ENCODE data around the gene TVP23A. TPM values are rescaled to one million over a fixed set of nuclear protein-coding genes. Genes with fewer than 3 reads are reported as not detected.

The TVP23A gene
- polyA plus RNA-seq (ENCODE audit: insufficient read length in 10 of 10): 1 to 10 TPM; 2.1 to 5.0 (median 3.0) TPM
- long read RNA-seq, donor 1: 0 reads
- long read RNA-seq, donor 2: 0 reads
- long read RNA-seq, donor 3: 0 reads
- long read RNA-seq, donor 4: 0 reads
- long read RNA-seq, donor 5: 0 reads
- long read RNA-seq, donor 6, partial matches to known transcripts: 33 of 43 reads
- long read RNA-seq, donor 6, other reads (novel, unspliced or antisense): 10 of 43 reads
- long read RNA-seq, donor 7: 0 reads
- long read RNA-seq, donor 8, partial matches to known transcripts: 0 of 1 reads
- long read RNA-seq, donor 8, other reads (novel, unspliced or antisense): 0 of 1 reads
- long read RNA-seq, donor 9: 0 reads

DNA sequence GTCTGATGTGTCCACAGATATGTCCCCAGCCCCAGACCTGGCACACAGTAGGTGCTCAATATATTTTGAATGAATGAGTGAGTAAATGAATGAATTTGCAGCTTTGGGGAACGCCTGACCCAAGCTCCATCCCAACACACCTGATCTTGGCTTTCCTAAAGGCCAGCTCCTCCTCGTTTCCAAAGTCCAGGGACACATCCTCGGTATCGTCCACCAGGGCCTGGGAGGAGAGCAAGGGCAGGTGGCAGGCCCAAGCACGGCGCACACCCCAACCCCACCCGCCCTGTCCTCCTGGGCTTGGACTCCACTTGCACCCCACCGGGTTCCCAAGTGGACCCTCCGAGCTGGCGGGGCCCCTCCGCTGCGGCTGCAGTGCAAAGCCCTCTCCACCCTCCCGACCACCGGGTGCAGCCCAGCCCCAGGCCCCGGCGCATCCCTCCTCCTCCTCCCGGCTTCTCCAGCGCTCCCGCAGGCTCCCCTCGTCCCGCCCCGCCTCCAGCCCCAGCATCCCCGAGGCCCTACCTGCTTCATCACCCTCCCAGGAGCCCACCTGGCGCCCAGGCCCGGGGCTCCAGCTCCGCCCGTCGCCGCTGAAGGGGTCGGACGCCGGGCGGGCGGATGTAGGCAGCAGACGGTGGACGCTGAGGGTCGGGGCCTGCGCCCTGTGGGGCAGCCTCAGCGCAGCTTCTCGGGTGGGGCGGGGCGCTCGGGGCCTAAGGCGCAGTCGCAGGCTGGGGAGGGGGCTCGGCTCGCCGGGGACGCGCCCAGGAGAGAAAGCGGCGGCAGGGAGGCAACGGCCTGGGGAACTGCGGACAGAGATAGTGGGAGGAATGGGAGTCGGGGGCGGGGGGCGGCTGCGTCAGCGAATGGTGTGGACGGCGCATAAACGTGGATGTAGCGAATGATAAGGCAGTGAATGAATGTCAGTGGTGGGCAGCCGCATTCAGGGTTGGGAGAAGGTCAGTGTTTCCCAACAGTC lies at the start of gene TVP23A:
TSS of gene TVP23A (minus strand) at position 832 of the 979 bp plus-strand sequence. CDS start at position 531, 301 bp downstream.
- peak in 2 of 3 donors; percentile 36 to 78 for DNase-seq

- DNase-seq: no peak
Observed at GRCh38 chr16:10868104-10868595, 49.6 kb upstream of the TVP23A start.

GRCh38 chr16:10867199-10867598 lies 48.6 kb upstream of the TVP23A start:
- no peak for DNase-seq

DNA sequence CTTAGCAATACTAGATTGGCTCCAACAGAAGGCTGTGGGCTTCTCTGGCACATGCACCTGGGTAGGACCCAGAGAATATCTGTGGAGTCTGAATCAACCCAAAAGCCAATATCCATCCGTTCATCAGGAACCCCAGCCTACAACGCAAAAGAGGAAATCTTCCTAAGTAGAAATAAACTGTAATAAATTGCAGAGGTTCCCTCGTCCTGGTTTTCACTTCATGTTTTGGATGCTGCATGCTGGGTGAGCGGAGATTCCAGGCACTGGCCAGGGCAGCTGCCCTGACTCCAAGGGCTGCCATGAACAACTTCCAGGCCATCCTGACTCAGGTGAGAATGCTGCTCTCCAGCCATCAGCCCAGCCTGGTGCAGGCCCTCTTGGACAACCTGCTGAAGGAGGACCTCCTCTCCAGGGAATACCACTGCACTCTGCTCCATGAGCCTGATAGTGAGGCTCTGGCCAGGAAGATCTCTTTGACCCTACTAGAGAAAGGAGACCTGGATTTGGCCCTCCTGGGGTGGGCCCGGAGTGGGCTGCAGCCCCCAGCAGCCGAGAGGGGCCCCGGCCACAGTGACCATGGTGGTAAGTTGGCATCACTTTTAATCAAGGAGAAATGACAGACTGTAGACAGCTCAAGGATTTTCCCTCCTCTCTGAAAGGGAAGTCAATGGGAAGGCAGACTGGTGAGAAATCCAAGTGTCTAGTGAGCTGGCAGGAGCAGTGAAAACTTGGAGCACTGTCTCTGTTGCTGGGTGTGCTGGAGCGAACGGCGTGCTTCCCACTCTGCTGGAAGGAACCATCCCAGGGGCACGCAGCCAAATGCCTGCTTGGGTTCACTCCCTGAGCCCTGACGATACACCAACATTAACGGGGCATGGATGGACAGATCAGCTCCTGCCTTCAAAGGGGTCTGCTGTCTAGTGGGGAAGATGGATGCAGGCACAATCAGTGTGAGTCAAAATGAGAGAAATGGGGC lies 47.7 kb upstream of the TVP23A start:
- DNase-seq: no peak

DNA sequence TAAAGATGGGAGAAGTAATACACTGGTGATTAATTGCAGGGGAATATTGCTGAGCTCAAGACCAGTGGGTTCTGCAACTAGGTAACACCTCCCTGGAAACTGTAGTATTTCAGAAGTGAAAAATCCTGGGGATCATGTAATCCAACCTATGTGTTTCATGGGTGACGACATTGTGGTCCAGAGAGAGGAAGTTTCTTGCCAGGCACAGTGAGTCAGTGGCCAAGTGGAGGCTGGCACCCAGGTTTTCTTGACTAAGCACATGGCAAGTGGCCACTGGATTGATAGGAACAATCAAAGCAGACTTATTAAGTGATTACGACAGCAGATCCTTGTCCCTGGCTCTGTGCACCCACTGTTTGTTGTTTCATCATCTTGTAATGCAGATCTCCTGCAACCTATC lies 43.8 kb upstream of the TVP23A start:
- no peak for DNase-seq

DNA sequence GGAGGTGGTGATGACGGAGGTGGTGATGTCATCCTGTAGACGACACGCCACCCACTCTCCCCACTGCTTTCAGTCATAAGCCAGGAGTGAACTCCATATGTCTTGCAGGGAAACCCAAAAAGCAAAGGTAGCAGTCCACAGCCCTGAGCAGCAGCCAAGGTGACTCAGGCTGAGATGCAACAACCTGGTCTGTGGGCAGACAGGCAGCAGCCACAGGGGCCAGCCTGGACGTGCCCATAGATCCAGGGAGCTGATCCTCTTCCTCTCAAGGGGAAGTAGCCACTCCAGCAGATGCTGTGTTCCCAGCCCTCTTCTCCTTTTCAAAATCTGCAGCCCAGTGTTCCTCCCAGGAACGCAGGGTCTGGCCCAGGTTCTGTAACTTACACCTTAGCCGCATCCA lies 41.1 kb upstream of the TVP23A start:
- DNase-seq: no peak

DNA sequence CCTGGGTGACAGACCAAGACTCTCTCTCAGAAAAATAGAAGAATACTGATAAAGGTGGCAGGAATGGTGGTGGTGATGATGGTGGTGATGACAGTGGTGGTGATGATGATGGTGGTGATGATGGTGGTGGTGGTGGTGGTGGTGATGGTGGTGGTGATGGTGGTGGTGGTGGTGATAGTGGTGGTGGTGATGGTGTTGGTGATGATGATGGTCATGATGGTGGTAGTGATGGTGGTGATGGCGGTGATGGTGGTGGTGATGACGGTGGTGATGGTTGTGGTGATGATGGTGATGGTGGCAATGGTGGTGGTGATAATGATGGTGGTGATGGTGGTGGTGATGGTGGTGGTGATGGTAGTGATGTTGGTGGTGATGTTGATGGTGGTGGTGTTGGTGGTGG lies 40.4 kb upstream of the TVP23A start:
- no peak for DNase-seq

- DNase-seq: no peak
Observed at GRCh38 chr16:10858203-10858602, 39.6 kb upstream of the TVP23A start.

DNA sequence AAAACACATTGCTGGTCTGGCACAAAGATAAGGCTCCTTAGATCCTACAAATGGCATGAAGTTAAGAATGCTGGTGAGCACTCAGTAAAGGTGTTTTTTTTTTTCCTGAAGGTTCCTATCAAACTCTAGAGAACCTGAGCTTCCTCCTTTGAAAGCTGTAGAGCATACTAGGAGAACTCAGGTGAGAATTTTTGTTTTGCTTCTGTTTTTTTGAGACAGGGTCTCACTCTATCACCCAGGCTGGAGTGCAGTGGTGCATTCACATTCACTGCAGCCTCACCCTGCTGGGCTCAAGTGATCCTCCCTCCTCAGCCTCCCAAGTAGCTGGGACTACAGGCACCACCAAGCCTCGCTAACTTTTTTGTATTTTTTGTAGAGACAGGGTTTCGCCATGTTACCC lies 37.4 kb upstream of the TVP23A start:
- DNase-seq: no peak

- DNase-seq: no peak
Observed at GRCh38 chr16:10852948-10853347, 34.4 kb upstream of the TVP23A start.

DNA sequence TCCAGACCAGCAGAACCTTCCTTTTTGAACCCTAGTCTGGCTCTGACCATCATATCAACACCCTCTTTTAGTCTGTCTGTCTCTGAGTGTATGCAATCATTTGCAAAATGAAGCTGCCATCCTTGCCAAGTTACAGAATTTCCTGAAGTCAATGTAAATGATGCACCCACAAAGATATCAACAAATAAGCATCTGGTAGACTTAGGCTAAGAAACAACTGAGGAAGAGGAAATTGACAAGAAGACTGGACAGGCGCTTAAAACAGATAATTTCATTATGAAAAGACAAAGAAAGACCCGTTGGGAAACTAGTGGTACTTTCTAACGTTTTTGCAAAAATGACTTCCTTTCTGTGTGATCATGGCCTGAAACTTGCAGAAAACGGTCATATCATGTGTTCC lies 33.7 kb upstream of the TVP23A start:
- DNase-seq: no peak

DNA sequence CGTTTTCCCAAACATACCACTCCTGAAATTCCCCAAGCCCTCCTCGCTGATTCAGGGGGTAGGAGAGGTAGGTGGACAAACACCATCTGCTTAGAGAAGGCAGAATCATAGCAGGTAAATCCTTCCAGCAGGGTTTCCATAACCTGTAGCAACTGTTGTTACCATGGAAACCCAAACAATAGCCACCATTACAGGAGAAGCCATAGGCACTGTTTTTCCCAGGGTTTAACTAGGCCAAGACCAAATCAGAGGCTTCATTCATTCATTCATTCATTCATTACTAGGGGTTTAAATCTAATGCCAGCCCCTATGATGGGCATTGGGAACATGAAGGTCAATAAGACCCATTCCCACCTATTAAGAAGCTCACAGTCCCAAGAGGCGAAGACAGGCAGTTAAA lies 32.9 kb upstream of the TVP23A start:
- no peak for DNase-seq

- no peak for DNase-seq
Observed at GRCh38 chr16:10850478-10850850, 31.9 kb upstream of the TVP23A start.

- no peak for DNase-seq
Observed at GRCh38 chr16:10849736-10850477, 31.3 kb upstream of the TVP23A start.

- DNase-seq: no peak
Observed at GRCh38 chr16:10847176-10847575, 28.6 kb upstream of the TVP23A start.

- no peak for DNase-seq
Observed at GRCh38 chr16:10846213-10846998, 27.8 kb upstream of the TVP23A start.

DNA sequence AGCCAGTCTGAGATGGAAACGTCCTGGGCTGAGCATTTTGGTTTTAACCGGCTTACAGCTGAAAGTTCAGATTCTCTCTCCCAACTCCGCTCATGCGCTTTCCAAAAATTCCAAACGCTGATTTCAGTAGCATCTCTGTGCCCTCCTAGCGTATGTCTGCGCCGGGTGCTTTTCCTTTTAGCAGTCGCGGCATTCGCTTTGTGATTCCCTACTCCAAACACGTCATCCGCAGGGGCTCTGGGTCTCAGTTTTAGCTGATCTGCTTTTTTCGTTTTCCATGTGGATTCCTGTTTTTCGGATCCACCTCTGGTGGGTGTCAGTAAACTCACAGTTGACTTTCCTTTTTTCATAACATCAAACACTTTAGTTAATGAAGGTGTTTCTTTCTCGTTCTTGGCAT lies 22.1 kb upstream of the TVP23A start:
- no peak for DNase-seq

GRCh38 chr16:10839279-10839666 lies 20.7 kb upstream of the TVP23A start:
- no peak for DNase-seq

DNA sequence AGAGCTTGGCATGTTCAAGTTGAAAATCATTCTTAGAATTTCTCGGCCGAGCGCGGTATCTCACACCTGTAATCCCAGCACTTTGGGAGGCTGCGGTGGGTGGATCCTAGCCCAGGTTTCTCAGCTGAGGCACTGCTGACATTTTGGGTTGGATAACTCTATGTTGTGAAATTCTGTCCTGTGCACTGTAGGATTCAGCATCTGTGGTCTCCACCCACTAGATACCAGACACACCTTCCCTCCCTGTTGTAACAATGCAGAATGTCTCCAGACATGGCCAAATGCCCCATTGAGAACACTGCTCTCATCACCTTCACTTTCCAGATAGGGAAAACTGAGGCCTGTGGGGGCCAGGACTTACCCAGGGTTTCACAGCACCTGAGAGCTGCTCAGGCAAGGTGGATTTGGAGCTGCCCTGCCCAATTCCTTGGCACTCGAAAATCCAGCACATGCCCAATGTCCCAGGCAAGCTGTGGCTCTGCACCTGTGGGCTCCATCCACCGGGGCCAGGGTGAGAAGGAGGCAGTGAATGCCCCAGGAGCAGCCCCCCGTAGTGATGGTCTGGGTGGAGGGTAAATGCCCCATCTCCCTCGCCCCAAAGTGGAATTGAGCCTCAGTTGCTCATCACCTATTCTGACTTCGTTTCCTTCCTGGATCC lies 20.2 kb upstream of the TVP23A start:
- no peak for DNase-seq

Data from muscle of back (tissue), 13 donors.